ENCODE results near the gene STK32B.
"Not testable (repeated sequence)": the region's sequence is repeated elsewhere in the genome, so short reads cannot be mapped to it uniquely, and the experiment has no call there.

Gene STK32B

GRCh38 chr4:5030927-5031326, 20.4 kb upstream of the STK32B start:
- DNase-seq = no peak

GRCh38 chr4:5032813-5033212, 18.5 kb upstream of the STK32B start:
- no peak for DNase-seq

DNA sequence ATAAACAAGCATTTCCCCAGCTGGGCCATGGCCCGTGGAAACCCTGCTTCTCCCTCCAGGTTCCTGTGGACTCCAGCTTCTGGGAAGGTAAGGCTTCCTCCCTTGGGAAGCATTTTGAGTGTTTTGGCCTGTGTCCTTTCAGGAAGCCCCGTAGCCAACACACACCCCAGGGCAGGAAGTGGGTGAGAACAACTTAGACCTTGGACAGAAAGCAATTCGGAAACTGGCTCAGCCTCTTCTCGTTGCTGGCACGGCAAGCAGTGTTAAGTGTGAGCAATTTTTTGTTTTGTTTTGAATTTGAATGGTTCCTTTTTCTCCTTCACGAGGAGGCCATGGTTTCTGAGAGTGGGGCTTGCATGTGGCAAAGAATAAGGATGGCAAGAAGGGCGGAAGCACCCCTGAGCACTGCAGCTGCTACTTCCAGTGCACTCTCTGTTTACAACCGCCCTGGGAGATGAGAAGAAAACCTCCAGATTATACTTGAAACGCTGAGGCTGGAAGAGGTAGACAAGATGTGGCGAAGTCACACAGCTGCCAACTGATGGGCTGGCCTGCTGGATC, 17.9 kb upstream of the STK32B start:
- peak; percentile 42 for DNase-seq

GRCh38 chr4:5034206-5034605, 17.1 kb upstream of the STK32B start:
- peak; percentile 30 for DNase-seq

GRCh38 chr4:5036239-5036638, 15.0 kb upstream of the STK32B start:
- peak; percentile 54 for DNase-seq

DNA sequence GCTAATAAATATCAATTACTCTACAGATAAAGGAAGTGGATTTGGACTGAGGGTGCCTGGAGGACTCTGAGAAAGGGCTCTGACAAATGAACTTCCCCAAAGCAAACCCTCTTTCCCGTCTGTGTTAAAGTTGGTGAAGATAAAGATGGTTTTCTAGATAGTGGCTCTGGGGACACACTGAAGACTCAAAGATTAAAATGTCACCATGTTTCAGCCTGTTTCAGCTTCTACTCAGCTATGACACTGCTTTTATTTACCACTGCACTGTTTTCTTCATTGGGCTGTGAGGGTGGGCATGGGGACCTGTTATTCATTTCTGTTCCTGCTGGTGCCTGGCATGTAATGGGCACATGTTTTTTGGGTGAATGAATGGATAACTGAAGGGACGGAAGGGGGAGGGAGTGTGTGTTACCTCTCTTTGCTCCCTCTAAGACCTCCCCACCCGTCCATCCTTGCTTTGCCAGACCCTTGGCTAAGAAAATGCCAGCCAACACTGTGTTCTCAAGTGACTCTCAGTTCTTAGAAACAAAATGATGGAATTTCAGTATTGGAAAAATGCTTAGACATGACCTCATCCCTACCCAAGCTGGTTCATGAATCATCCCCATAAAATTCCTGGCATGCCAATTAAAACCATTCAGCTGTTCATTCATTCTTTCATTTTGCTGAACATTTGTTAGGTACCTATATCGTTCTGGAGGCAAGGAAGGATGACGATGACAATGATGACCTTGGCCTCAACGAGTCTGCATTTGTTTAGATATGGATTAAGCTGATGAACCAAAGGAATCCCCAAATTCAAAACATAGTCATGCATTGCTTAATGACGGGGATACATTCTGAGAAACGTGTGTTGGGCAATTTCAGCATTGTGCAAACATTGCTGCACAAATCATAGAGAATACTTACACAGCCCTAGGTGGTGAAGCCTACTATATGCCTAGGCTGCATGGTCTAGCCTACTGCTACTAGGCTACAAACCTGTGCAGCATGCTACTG, 13.4 kb upstream of the STK32B start:
- peak; percentile 94 for DNase-seq

GRCh38 chr4:5039800-5040199, 11.5 kb upstream of the STK32B start:
- no peak for DNase-seq

DNA sequence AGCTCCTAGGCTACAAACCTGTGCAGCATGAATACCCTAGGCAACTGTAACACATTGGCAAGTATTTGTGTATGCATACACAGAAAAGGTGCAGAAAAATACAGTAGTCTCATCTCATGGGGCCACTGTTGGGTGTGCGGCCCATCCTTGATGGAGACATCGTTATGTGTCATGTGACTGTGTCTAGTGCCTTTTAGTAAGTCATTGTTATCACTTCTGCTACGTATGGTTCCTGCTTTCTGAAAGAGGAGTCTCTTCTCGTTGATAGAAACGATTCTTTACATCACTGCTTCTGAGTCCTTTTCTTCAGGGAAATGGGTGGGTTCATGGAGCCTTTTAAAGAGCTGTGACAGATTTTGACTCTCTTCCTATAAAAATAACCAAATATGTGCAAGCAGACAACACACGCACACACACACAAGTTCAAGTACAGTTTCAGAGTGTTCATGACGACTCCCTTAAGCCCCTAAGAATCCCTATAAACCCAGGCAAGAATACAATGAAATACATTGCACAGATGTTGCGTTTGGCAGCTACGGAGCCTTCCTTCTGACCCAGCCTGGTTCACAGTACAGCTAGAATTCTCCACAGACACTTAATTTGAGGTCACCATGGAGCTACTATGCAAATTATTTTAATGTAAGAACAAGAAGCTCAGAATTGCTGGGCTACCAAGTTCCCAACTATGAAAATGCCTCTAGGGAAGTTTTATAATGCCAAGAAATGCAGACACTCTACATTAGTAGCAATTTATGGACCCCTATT, 10.2 kb upstream of the STK32B start:
- DNase-seq = no peak

DNA sequence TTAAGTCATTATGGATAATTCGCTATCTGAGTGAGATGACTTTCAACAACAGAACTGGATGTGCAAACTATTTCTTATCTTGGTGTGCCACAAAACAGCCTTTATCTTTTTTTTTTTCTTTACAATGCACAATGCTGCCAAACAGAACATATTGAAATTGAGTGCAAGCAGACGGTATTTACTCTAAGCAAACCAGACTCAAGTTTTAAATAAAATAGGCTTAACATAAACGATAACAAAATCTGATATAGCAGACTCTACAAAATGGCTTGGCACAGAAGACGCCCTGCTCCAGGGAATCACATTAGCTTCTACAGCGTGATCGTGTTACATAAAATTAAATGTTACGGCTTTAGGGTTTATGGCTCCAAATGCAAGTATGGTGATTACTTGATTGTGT, 9.6 kb upstream of the STK32B start:
- DNase-seq = no peak

GRCh38 chr4:5043579-5043978, 7.7 kb upstream of the STK32B start:
- DNase-seq = no peak

DNA sequence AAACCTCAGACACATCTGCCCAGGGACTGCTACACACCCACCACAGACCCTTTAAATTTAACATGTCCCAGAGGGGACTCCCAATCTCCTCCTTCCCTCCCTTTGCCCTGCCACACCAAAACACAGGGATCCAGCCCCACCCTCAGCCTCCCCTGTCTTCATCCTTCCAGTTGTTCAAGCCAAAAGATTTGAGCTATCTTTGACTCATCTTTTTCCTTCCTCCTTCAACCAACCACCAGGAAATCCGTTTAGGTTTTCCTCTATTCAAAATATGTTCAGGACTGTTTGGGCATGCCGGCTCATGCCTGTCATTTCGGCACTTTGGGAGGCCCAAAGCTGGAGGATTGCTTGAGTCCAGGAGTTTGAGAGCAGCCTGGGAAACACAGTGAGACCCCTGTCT, 6.9 kb upstream of the STK32B start:
- no peak for DNase-seq

DNA sequence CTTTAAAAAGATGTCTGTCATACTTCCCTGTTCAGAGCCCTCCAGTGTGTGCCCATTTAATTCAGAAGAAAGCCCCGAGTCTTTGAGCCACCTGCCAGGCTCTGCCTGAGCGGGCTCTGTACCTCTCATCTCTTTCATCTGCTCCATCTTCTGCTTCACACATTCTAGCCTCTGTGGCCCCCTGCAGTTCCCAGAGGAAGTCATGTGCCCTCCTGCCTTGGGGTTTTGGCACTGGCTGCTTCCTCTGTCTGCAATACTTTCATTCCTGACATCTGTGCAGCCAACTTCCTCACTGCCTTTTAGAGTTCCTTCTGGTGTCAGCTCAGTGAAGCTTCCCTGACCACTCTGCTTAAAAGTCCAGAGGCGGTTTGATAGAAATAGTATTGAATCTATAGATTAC, 6.2 kb upstream of the STK32B start:
- DNase-seq = peak; percentile 44

DNA sequence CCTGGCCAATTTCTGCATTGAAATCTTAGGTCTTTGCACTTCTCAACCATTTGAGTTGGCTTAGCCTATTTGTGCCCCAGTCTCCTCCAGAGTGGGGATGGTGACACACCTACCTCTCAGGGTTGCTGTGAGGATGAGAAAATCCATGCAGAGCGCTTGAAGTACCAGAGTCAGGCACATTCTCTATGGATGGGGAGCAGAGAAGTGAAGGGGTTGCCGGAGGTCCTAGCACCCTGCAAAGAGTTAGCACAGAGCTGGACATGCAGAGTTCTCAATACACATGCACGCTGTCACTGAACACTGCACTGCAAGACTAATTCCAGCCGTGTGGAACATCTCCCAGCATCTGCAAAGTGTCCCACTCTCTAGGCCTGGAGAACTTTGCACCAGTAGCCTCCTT, 2.6 kb upstream of the STK32B start:
- no peak for DNase-seq

- peak; percentile 86 for DNase-seq
Observed at GRCh38 chr4:5050520-5051277, 581 bp upstream of the STK32B start.

GRCh38 chr4:5052204-5052702, 973 bp downstream of the STK32B start:
- peak; percentile 59 for DNase-seq

DNA sequence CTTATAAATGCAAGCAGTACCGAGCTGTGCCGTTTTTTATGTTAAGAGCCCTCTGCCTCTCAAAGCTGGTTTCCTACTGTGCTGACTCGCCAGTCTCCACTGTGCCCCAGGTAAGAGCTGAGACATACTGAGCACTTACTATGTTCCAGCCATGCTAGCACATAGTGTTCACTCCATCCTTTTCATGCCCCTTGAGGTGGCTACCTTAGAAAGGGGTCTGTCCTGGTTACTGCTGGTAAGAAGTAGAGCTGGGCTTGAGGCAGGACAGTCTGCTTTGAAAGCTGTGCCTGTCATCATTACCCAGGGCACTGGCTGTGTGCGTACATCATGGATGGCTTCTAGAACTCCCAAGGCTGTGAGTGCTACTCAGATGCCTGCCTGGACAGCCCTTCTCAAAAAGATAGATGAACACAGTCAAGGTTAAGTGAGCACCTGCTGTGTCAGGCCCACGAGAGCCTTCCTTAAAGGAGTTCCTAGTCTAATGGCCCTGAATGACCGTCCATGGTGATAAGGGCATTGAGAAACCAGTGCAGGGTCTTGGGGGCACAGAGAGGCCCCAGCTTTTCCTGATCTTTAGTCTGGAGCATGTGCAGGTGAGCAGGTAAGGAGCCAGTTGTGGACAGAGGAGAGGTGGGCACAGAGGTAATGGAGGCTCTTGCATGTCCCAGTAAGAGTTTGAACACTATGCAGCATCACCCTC, 1.6 kb downstream of the STK32B start:
- peak; percentile 11 for DNase-seq

GRCh38 chr4:5054532-5054931, 3.3 kb downstream of the STK32B start:
- DNase-seq = peak; percentile 19

DNA sequence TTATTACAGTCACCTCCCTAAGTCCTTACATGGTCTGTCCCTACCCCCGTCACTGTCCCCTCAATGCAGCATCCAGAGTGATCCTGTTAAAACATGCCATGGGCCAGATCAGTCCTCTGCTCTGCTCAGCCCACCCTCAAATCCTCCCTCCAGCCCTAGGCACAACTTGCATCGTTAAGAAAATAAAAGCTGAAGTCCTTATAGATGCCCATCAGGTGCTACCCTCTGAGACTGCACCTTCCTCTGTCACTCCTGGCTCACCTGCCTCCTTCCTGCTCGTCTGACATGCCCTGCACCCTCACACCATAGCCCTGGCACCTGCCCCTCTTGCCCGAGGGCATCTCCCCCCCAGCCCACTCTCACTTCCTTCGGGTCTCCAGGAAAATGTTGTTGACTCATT, 4.1 kb downstream of the STK32B start:
- DNase-seq = no peak

DNA sequence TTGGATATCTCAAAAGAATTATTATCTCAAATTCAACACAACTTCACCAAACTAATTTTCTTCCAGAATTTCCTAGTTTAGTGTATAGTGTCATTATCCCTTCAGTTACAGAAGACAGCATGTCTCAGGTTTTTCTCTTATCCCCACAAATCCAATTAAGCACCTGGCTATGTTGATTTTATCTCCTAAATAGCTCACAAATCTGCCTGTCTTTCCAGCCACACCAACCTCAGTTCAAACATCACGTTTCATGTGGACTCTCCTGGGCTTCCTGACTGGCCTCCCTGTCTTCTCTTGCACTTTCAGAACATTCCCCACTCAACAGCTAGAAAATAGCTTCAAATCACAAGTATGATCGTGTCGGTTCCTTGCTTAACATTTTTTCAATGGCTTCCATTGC, 14.8 kb downstream of the STK32B start:
- DNase-seq = no peak

- not testable (repeated sequence) for DNase-seq
Observed at GRCh38 chr4:5066968-5067367, 15.7 kb downstream of the STK32B start.

GRCh38 chr4:5067908-5068307, 16.6 kb downstream of the STK32B start:
- no peak for DNase-seq

GRCh38 chr4:5069901-5070300, 18.6 kb downstream of the STK32B start:
- DNase-seq = no peak
